Thoracic aorta (tissue), 2 donors: Measurements from ENCODE around the gene CERCAM. TPM values are rescaled to one million over a fixed set of nuclear protein-coding genes. Genes with fewer than 3 reads are reported as not detected.

Experiments
- ATAC-seq: fragments of 150-250 bp; one replicate; pipeline ENCODE4 v1.8.0; 2017; ENCODE audit warnings: low read depth; ENCODE audit not compliant: insufficient number of reproducible peaks, low FRiP score
- DNase-seq: peaks from one replicate; pipeline ENCODE4 v3.0.0-alpha.2; 2020; ENCODE audit warnings: low spot score
- H3K27ac ChIP-seq, 2 donors: fragments of 200-600 bp; sonication (generic); 1 replicate in 1 of 2; 2 replicates in 1 of 2; pipeline ENCODE4 v1.5.1; 2016; ENCODE audit warnings: mild to moderate bottlenecking in 2 of 2, moderate library complexity in 2 of 2
- H3K27me3 ChIP-seq: fragments of 200-600 bp; sonication (generic); replicated peaks from 2 replicates; pipeline ENCODE4 v1.6.0; 2016; ENCODE audit warnings: mild to moderate bottlenecking; ENCODE audit not compliant: insufficient read depth
- H3K36me3 ChIP-seq: fragments of 200-600 bp; sonication (generic); one replicate; pipeline ENCODE4 v1.5.1; 2016
- H3K4me1 ChIP-seq, 2 donors: fragments of 200-600 bp; sonication (generic); 1 replicate in 1 of 2; 2 replicates in 1 of 2; pipeline versions ENCODE4 v1.5.1 to v1.6.0; 2016; ENCODE audit warnings: low read depth in 2 of 2, mild to moderate bottlenecking in 1 of 2; ENCODE audit not compliant: control insufficient read depth in 1 of 2
- H3K4me3 ChIP-seq: fragments of 200-600 bp; sonication (generic); 2 replicates; pipeline ENCODE4 v1.5.1; 2016; ENCODE audit warnings: mild to moderate bottlenecking
- H3K9me3 ChIP-seq: fragments of 200-600 bp; sonication (generic); 2 replicates; pipeline ENCODE4 v1.5.1; 2016
- total RNA-seq, 2 donors: library from RNA; depleted of rRNA; stranded (reverse); fragments of >200 nt; gene quantifications; one replicate each; pipeline versions ENCODE4 v1.1.0 to v1.2.3, GENCODE V29; 2016
- TF ChIP-seq, protein P1 (sequence below): fragments of 200-600 bp; sonication (generic); IDR thresholded peaks from one replicate; pipeline ENCODE4 v1.5.1; 2019; ENCODE audit warnings: antibody characterized with exemption

CERCAM gene
- total RNA-seq, 2 donors from 2014 or later, result 51.8 to 120 TPM

- Histone ChIP-seq H3K4me3 (no peak overlapping the region), H3K27me3 (no peaks in the 10 kb centered on the region), H3K27ac (no peak overlapping the region), H3K9me3 (no peaks in the 10 kb centered on the region), H3K36me3 (peaks cover 34% of the 10 kb centered on the region), H3K4me1 (no peaks in the 10 kb centered on the region)
- DNase-seq, result no peak
- TF ChIP-seq, protein P1, sequence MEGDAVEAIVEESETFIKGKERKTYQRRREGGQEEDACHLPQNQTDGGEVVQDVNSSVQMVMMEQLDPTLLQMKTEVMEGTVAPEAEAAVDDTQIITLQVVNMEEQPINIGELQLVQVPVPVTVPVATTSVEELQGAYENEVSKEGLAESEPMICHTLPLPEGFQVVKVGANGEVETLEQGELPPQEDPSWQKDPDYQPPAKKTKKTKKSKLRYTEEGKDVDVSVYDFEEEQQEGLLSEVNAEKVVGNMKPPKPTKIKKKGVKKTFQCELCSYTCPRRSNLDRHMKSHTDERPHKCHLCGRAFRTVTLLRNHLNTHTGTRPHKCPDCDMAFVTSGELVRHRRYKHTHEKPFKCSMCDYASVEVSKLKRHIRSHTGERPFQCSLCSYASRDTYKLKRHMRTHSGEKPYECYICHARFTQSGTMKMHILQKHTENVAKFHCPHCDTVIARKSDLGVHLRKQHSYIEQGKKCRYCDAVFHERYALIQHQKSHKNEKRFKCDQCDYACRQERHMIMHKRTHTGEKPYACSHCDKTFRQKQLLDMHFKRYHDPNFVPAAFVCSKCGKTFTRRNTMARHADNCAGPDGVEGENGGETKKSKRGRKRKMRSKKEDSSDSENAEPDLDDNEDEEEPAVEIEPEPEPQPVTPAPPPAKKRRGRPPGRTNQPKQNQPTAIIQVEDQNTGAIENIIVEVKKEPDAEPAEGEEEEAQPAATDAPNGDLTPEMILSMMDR, result no peak
- ATAC-seq, result no peak
Observed at GRCh38 chr9:128390813-128391711, 29.6 kb upstream of the CERCAM start.

- TF ChIP-seq, protein P1, result no peak
- Histone ChIP-seq H3K4me1 (peaks cover 0 to 7% of the 10 kb centered on the region in 2 donors), H3K36me3 (peaks cover 32% of the 10 kb centered on the region), H3K27me3 (no peaks in the 10 kb centered on the region), H3K27ac (no peak overlapping the region), H3K4me3 (no peak overlapping the region), H3K9me3 (no peaks in the 10 kb centered on the region)
- ATAC-seq, result no peak
- DNase-seq, result no peak
Observed at GRCh38 chr9:128391956-128392301, 28.7 kb upstream of the CERCAM start.

DNA sequence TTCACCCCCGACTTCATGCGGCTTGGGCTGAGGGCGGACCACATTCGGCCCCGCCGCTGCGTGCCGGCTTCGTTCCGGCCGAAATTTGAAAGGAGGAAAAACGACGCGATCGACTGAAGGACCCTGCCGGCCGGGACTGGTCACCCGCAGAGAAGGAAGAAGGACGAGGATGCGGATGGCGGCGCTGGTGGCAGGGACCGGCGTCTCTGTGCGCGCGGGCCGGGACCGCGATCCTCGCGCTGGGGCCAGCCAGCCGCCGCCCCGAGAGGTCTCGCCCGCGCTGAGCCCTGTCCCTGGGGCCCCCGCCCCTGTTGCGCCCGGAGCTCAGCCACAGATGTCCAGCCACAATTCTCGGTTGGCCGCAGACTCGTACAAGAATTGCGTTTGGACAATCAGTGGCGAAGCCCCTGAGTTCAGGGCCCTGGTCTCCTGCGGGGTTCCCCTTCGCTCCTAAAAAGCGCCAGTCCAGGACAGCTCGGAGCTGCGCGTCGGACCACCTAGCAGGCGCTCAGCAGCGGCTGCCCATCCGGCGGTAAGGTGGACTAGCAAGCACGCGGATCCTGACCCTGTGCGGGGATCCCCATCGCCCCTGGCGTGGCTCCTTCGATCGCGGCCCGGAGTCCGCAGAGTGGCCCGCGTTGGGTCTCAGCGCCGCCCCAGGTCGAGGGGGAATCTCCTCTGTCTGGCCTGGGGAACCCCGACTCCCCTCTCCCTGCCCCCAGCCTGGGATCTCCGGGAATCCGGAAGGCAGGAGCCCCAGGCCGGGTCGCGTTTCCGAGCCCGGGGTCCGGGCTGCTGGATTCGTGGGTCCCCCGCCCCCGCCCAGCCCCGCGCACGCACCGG lies 28.1 kb upstream of the CERCAM start:
- TF ChIP-seq, protein P1, result no peak
- no peak for ATAC-seq
- DNase-seq, result no peak
- H3K9me3 ChIP-seq, result no peaks in the 10 kb centered on the region
- H3K27me3 ChIP-seq, result no peaks in the 10 kb centered on the region
- no peak overlapping the region for H3K4me3 ChIP-seq
- peaks cover 26% of the 10 kb centered on the region for H3K36me3 ChIP-seq
- no peak overlapping the region for H3K27ac ChIP-seq
- H3K4me1 ChIP-seq, result peaks cover 5 to 12% of the 10 kb centered on the region in 2 donors

GRCh38 chr9:128393145-128393775 lies 27.4 kb upstream of the CERCAM start:
- Histone ChIP-seq H3K4me3 (no peak overlapping the region), H3K27ac (no peak overlapping the region), H3K27me3 (no peaks in the 10 kb centered on the region), H3K36me3 (peaks cover 19% of the 10 kb centered on the region), H3K9me3 (no peaks in the 10 kb centered on the region), H3K4me1 (peaks cover 5 to 12% of the 10 kb centered on the region in 2 donors)
- no peak for DNase-seq
- TF ChIP-seq, protein P1, result no peak
- no peak for ATAC-seq

DNA sequence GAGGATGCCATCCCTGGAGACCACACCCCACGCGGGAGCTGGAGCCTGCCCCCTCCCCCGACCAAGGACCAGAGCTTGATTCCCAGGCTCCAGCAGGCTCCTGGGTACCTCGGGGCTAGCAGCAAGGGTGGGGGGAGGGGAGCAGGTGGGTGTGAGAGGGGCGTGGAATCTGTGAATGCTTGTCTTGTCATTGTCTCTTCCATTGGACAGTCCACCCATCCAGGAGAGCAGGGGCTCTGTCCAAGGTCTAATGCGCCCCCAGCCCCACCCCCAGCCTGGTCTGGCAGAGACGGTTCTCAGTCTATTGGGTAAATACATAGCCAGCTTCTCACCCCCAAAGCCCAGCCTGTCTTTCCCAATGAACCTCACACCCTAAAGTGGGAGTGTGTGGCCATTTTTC lies 26.7 kb upstream of the CERCAM start:
- Histone ChIP-seq H3K36me3 (peaks cover 12% of the 10 kb centered on the region), H3K27ac (no peak overlapping the region), H3K4me3 (no peak overlapping the region), H3K4me1 (peaks cover 5 to 12% of the 10 kb centered on the region in 2 donors), H3K27me3 (no peaks in the 10 kb centered on the region), H3K9me3 (no peaks in the 10 kb centered on the region)
- DNase-seq, result no peak
- TF ChIP-seq, protein P1, result no peak
- no peak for ATAC-seq
